Activated naive CD8-positive, alpha-beta T cell treated with anti-CD3 and anti-CD28 coated beads, Interleukin-2, amount 10 ng/mL, durations not matched to agents 7 days and 5 days (primary cell): ENCODE results near the gene RAB39A. TPM values are rescaled to one million over a fixed set of nuclear protein-coding genes. Genes with fewer than 3 reads are reported as not detected.

Experiments
- total RNA-seq, 2 experiments: library from RNA; stranded (reverse); gene quantifications; one replicate each; pipeline ENCODE4 v1.2.3, GENCODE V29; 2021

RAB39A gene
- total RNA-seq, 2 experiments from 2014 or later, result 0.43 TPM; not detected in 1

Other genes with a start within 250 kb of the RAB39A start
- not detected for gene SLN, start 216.4 kb upstream of the RAB39A start, total RNA-seq
- 1 to 10 TPM; 4.7 to 5.3 TPM for gene SLC35F2, start 69.7 kb upstream of the RAB39A start, total RNA-seq
- gene CUL5, start 80.5 kb downstream of the RAB39A start, total RNA-seq, result 10 to 100 TPM; 29.3 to 30.2 TPM
- 10 to 100 TPM; 41.5 to 42.2 TPM for gene ACAT1, start 193.1 kb downstream of the RAB39A start, total RNA-seq